ENCODE measurements around the gene MSGN1.

MSGN1 gene

DNA sequence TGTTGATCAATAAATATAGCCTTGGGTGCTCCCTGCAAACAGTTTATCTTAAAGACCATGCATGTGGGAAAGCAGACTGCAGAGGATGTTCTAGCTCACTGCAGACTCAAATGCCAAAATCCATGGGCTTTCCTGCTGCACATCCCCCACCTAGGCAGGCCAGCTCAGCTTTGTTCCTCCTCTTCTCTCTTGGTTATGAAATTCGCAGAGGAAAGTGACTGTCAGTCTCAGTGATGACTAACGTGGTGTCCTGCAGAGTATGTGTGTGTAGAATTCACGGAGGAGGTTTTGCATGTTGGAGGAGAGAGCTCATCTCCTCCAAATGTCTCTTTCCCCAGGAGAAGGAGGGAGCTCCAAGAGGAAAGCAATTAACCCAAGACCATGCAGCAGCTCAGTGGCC lies 40.8 kb downstream of the MSGN1 start:
- H3K36me3 ChIP-seq (ENCODE audit: control insufficient read depth, insufficient read depth, low read length) = no peaks in the 10 kb centered on the region
- TF ChIP-seq, protein P1, sequence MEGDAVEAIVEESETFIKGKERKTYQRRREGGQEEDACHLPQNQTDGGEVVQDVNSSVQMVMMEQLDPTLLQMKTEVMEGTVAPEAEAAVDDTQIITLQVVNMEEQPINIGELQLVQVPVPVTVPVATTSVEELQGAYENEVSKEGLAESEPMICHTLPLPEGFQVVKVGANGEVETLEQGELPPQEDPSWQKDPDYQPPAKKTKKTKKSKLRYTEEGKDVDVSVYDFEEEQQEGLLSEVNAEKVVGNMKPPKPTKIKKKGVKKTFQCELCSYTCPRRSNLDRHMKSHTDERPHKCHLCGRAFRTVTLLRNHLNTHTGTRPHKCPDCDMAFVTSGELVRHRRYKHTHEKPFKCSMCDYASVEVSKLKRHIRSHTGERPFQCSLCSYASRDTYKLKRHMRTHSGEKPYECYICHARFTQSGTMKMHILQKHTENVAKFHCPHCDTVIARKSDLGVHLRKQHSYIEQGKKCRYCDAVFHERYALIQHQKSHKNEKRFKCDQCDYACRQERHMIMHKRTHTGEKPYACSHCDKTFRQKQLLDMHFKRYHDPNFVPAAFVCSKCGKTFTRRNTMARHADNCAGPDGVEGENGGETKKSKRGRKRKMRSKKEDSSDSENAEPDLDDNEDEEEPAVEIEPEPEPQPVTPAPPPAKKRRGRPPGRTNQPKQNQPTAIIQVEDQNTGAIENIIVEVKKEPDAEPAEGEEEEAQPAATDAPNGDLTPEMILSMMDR (IDR thresholded peaks at IDR 0.05) = no peak
- no peak overlapping the region for H2AFZ ChIP-seq
- H3K27me3 ChIP-seq (ENCODE audit: control insufficient read depth, insufficient read depth, low read length) = no peaks in the 10 kb centered on the region
- H3K9me3 ChIP-seq (ENCODE audit: control insufficient read depth, low read length) = no peaks in the 10 kb centered on the region
- no peaks in the 10 kb centered on the region for H3K4me1 ChIP-seq
- no peak overlapping the region for H3K4me3 ChIP-seq (ENCODE audit: low read depth, low read length)
- H3K27ac ChIP-seq = no peak overlapping the region
- H3K4me2 ChIP-seq (ENCODE audit: low read length) = no peak overlapping the region
- H3K79me2 ChIP-seq = no peaks in the 10 kb centered on the region
- no peak overlapping the region for H3K9ac ChIP-seq

DNA sequence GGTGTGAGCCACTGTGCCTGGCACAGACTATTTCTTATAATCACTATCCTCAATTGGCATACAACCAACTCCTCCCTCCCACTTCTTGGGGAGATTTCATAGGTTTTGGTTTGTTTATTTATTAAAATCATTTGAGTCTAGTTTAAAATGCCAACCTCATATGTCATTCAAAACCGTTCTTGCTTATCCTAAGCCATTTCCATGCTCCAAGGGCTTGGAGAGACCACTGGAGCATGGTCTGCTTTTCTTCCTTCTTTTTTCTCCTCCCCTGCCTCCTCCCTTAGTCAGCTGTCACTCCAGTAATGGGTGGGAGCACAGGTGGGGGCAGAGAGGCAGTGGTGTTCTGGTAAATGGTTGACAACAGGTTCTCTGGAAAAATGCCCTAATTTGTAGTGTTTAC lies 41.8 kb downstream of the MSGN1 start:
- TF ChIP-seq, protein P1 (IDR thresholded peaks at IDR 0.05) = no peak
- H3K4me2 ChIP-seq (ENCODE audit: low read length) = no peak overlapping the region
- H3K27ac ChIP-seq = no peak overlapping the region
- H3K36me3 ChIP-seq (ENCODE audit: control insufficient read depth, insufficient read depth, low read length) = no peaks in the 10 kb centered on the region
- no peaks in the 10 kb centered on the region for H3K4me1 ChIP-seq
- H3K27me3 ChIP-seq (ENCODE audit: control insufficient read depth, insufficient read depth, low read length) = no peaks in the 10 kb centered on the region
- H2AFZ ChIP-seq = no peak overlapping the region
- no peaks in the 10 kb centered on the region for H3K9me3 ChIP-seq (ENCODE audit: control insufficient read depth, low read length)
- H3K79me2 ChIP-seq = no peaks in the 10 kb centered on the region
- no peak overlapping the region for H3K9ac ChIP-seq
- H3K4me3 ChIP-seq (ENCODE audit: low read depth, low read length) = no peak overlapping the region

DNA sequence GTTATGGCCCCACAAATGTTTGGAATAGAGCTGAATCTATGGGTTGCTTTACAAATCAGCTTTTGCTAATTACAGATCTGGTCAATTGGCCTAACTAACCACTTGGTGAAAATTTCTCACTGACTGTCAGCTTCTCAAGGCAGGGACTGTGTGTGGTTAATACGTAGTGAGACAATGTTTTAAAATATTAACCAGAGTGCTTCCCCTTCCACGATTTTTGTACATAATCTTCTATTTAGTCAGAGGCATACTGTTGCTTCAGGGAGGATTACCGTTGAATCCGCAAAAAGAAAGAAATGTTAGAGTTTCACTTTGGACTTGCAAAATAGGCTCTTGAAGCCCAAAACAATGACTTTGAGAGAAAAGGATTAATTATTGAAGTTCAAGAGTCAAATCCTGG lies 47.3 kb downstream of the MSGN1 start:
- H3K36me3 ChIP-seq (ENCODE audit: control insufficient read depth, insufficient read depth, low read length) = no peaks in the 10 kb centered on the region
- H3K4me2 ChIP-seq (ENCODE audit: low read length) = no peak overlapping the region
- H3K4me1 ChIP-seq = no peaks in the 10 kb centered on the region
- no peaks in the 10 kb centered on the region for H3K79me2 ChIP-seq
- no peak overlapping the region for H3K4me3 ChIP-seq (ENCODE audit: low read depth, low read length)
- H3K27me3 ChIP-seq (ENCODE audit: control insufficient read depth, insufficient read depth, low read length) = no peaks in the 10 kb centered on the region
- H3K9me3 ChIP-seq (ENCODE audit: control insufficient read depth, low read length) = no peaks in the 10 kb centered on the region
- H3K27ac ChIP-seq = no peak overlapping the region
- H3K9ac ChIP-seq = no peak overlapping the region
- TF ChIP-seq, protein P1 (IDR thresholded peaks at IDR 0.05) = no peak
- H2AFZ ChIP-seq = no peak overlapping the region

DNA sequence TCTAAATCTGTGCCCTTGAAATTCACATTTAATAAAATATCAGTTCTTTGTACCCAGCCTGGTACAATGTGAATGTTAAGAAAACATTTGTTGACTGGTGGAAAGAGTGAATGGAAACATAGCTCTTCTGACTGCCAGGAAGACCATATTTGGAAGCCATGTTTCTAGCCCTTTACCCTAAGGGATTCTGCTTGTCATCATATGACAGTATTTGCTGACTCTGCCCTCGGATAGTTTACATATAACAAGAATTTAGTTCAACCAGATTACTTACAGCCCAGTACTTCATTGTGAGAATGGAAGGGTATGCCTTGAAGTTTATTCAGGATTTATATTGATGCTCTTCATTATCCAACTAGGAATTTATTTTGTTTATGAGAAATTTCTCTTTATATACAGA lies 48.4 kb downstream of the MSGN1 start:
- Histone ChIP-seq H3K4me2 (ENCODE audit: low read length) (no peak overlapping the region), H3K4me1 (no peaks in the 10 kb centered on the region), H3K9me3 (ENCODE audit: control insufficient read depth, low read length) (no peaks in the 10 kb centered on the region), H3K9ac (no peak overlapping the region), H3K27ac (no peak overlapping the region), H3K36me3 (ENCODE audit: control insufficient read depth, insufficient read depth, low read length) (no peaks in the 10 kb centered on the region), H3K79me2 (no peaks in the 10 kb centered on the region), H2AFZ (no peak overlapping the region), H3K4me3 (ENCODE audit: low read depth, low read length) (no peak overlapping the region), H3K27me3 (ENCODE audit: control insufficient read depth, insufficient read depth, low read length) (no peaks in the 10 kb centered on the region)
- TF ChIP-seq, protein P1 (IDR thresholded peaks at IDR 0.05) = no peak

DNA sequence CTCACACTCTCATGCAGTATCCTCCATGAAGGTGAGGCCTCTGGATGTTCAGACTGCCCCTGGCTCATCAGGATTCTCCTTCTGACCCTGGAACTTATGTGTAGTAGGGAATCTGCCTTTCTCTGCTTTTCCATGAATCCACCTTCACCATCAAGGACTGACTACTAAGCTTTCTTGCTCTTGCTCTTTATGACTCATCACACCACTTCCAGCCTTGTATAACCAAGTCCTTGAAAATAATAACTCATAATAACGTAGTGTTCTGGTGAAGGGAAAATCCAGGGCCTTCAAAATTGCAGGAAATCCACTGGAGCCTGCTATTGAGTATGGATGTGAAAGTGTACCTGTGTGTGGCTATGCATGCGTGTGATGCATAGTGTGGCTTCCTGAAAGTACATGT lies 50.9 kb downstream of the MSGN1 start:
- Histone ChIP-seq H3K9ac (no peak overlapping the region), H3K4me1 (no peaks in the 10 kb centered on the region), H3K9me3 (ENCODE audit: control insufficient read depth, low read length) (no peaks in the 10 kb centered on the region), H2AFZ (no peak overlapping the region), H3K27ac (no peak overlapping the region), H3K27me3 (ENCODE audit: control insufficient read depth, insufficient read depth, low read length) (no peaks in the 10 kb centered on the region), H3K4me3 (ENCODE audit: low read depth, low read length) (no peak overlapping the region), H3K36me3 (ENCODE audit: control insufficient read depth, insufficient read depth, low read length) (no peaks in the 10 kb centered on the region), H3K79me2 (no peaks in the 10 kb centered on the region), H3K4me2 (ENCODE audit: low read length) (no peak overlapping the region)
- TF ChIP-seq, protein P1 (IDR thresholded peaks at IDR 0.05) = no peak

All from parathyroid adenoma (tissue), 2 donors.